GM23338 (cell line): ENCODE measurements around the gene ACY1. TPM values are rescaled to one million over a fixed set of nuclear protein-coding genes. Genes with fewer than 3 reads are reported as not detected.

Source experiments
- ATAC-seq: fragments of 200-7000 bp; cut with Tn5 transposase; 3 replicates; pipeline ENCODE4 v1.9.1; 2020
- DNase-seq: peaks from one replicate; pipeline ENCODE4 v3.0.0-alpha.2; 2015; ENCODE audit warnings: low spot score
- H2AFZ ChIP-seq: fragments of 200-600 bp; sonication (generic); 2 replicates; pipeline ENCODE4 v1.8.0; 2016; ENCODE audit warnings: antibody characterized with exemption, mild to moderate bottlenecking, moderate library complexity
- H3F3A ChIP-seq: fragments of 200-600 bp; sonication (generic); replicated peaks from 2 replicates; pipeline ENCODE4 v1.8.0; 2017; ENCODE audit warnings: antibody characterized with exemption, mixed run types, low read depth
- H3K27ac ChIP-seq: fragments of 200-600 bp; sonication (generic); 2 replicates; pipeline ENCODE4 v1.6.1; 2016; ENCODE audit warnings: low read depth
- H3K27me3 ChIP-seq: fragments of 200-600 bp; sonication (generic); 2 replicates; pipeline ENCODE4 v1.8.0; 2016; ENCODE audit warnings: mild to moderate bottlenecking, mixed run types, moderate library complexity; ENCODE audit not compliant: insufficient read depth
- H3K36me3 ChIP-seq: fragments of 200-600 bp; sonication (generic); 2 replicates; pipeline ENCODE4 v1.8.0; 2016; ENCODE audit warnings: mild to moderate bottlenecking; ENCODE audit not compliant: insufficient read depth
- H3K4me1 ChIP-seq: fragments of 200-600 bp; sonication (generic); 2 replicates; pipeline ENCODE4 v1.8.0; 2016; ENCODE audit warnings: mild to moderate bottlenecking, moderate library complexity; ENCODE audit not compliant: insufficient read depth
- H3K4me2 ChIP-seq: fragments of 200-600 bp; sonication (generic); 2 replicates; pipeline ENCODE4 v1.7.1; 2017; ENCODE audit warnings: mixed run types
- H3K4me3 ChIP-seq: fragments of 200-600 bp; sonication (generic); 2 replicates; pipeline ENCODE4 v1.6.1; 2016; ENCODE audit warnings: mixed run types
- H3K79me2 ChIP-seq: fragments of 200-600 bp; sonication (generic); replicated peaks from 2 replicates; pipeline ENCODE4 v1.8.0; 2017; ENCODE audit warnings: mild to moderate bottlenecking; ENCODE audit not compliant: insufficient read depth
- H3K9me2 ChIP-seq: fragments of 200-600 bp; sonication (generic); 2 replicates; pipeline ENCODE4 v1.8.0; 2017; ENCODE audit not compliant: insufficient read depth
- H4K20me1 ChIP-seq: fragments of 200-600 bp; sonication (generic); replicated peaks from 2 replicates; pipeline ENCODE4 v1.8.0; 2017; ENCODE audit warnings: mild to moderate bottlenecking; ENCODE audit not compliant: insufficient read depth
- H3K27ac Mint-ChIP-seq: 2 replicates; pipeline ENCODE4 v1.8.0; 2020; ENCODE audit warnings: inconsistent platforms, mild to moderate bottlenecking, moderate library complexity, mixed read lengths
- H3K27me3 Mint-ChIP-seq: 3 replicates; pipeline ENCODE4 v1.8.0; 2022; ENCODE audit warnings: low read depth, mild to moderate bottlenecking, moderate library complexity, mixed read lengths, inconsistent platforms; ENCODE audit not compliant: insufficient read depth, poor library complexity
- H3K36me3 Mint-ChIP-seq: 3 replicates; pipeline ENCODE4 v1.8.0; 2021; ENCODE audit warnings: low read depth, mild to moderate bottlenecking, inconsistent platforms, moderate library complexity, mixed read lengths
- H3K4me1 Mint-ChIP-seq: 3 replicates; pipeline ENCODE4 v1.8.0; 2020; ENCODE audit warnings: mild to moderate bottlenecking, inconsistent platforms, mixed read lengths
- H3K4me3 Mint-ChIP-seq: 3 replicates; pipeline ENCODE4 v1.8.0; 2021; ENCODE audit warnings: moderate library complexity, mild to moderate bottlenecking, inconsistent platforms, mixed read lengths
- H3K9me3 Mint-ChIP-seq: 3 replicates; pipeline ENCODE4 v1.8.0; 2020; ENCODE audit warnings: moderate library complexity, mild to moderate bottlenecking, inconsistent platforms, mixed read lengths
- CREB1 ChIP-seq: fragments of 250-450 bp; sonication (Bioruptor Pico); IDR thresholded peaks from 2 replicates; pipeline ENCODE4 v1.5.0; 2020; ENCODE audit warnings: low read depth, mild to moderate bottlenecking, moderate library complexity
- EZH2phosphoT487 ChIP-seq: fragments of 200-600 bp; sonication (generic); IDR thresholded peaks from one replicate; pipeline ENCODE4 v1.8.1; 2018; ENCODE audit warnings: antibody characterized with exemption; ENCODE audit not compliant: unreplicated experiment
- JUNB ChIP-seq: IDR thresholded peaks from one replicate; pipeline ENCODE4 v1.6.1; 2016; ENCODE audit warnings: antibody characterized with exemption; ENCODE audit not compliant: unreplicated experiment
- ZNF114 ChIP-seq: fragments of 250-450 bp; sonication (Bioruptor Pico); IDR thresholded peaks from 2 replicates; pipeline ENCODE4 v1.5.0; 2020; ENCODE audit warnings: mild to moderate bottlenecking, moderate library complexity
- polyA plus RNA-seq: library from polyadenylated mRNA; unstranded; fragments of >200 nt; fragmentation: Nextera tagmentation; extraction: Ambion mirVana; gene quantifications from 2 replicates; pipeline ENCODE4 v1.2.1, GENCODE V29; 2016
- total RNA-seq: library from RNA; depleted of rRNA; stranded (reverse); fragments of >200 nt; shearing (Covaris generic); gene quantifications from 2 replicates; pipeline ENCODE4 v1.2.3, GENCODE V29; 2014
- TF ChIP-seq, protein P1 (sequence below): fragments of 250-450 bp; sonication (Bioruptor Pico); IDR thresholded peaks from 2 replicates; pipeline ENCODE4 v1.5.0; 2020; ENCODE audit warnings: mild to moderate bottlenecking, moderate library complexity
- TF ChIP-seq, protein P2 (sequence below), 2 experiments: fragments of 200-600 bp in 1 of 2; sonication (generic) in 1 of 2; conservative IDR thresholded peaks; 2 replicates each; pipeline versions ENCODE4 v1.5.1 to v1.6.1; 2016 to 2017; ENCODE audit warnings: antibody characterized with exemption in 2 of 2, low read depth in 2 of 2, mild to moderate bottlenecking in 2 of 2, moderate library complexity in 1 of 2
- TF ChIP-seq, protein P3 (sequence below): IDR thresholded peaks from 2 replicates; pipeline ENCODE4 v1.6.1; 2016; ENCODE audit warnings: antibody characterized with exemption

The ACY1 gene
- total and polyA plus RNA-seq, 2 experiments from 2014 or later = 38.4 to 62.8 TPM

DNA sequence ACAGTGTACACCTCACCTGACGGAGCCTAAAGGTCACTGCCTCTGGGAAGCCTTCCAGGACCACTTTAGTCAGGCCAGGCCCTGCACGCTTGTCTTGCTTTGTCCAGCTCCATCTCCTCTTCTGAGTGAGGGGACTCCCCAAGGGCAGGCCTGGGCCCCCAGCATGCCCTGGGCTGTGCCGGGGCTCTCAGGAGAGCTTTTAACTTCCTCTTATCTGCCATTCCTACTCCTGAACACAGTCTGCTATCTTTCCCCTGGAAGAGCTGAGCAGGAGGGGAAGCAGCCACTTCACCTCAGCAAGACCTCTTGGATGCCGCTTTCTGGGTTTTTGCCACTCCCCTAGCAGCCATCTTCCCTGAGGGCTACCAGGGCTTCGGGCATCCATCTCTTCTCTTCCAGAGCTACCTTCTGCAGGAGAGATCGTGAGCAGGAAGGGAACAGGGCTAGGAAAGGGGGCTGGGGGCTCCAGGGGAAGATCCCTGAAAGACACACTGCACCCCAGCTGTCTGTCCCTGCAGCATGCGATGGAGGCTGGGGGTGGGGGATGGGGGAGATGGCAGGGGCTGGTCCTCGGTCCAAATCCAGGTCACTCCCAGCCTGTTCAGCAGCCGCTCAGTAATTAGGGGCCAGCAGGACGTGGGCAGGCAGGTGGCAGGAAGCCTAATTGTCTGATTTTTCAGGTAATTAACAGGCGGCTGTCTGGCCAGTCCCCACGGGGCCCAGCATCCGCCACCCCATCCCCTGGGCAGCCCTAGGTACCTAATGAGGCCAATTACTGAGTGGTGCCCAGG is 32.3 kb downstream of the ACY1 start:
- H3K27me3 Mint-ChIP-seq = peaks cover 21% of the 10 kb centered on the region
- no peak overlapping the region for H3K4me3 ChIP-seq
- H3K27me3 ChIP-seq = no peaks in the 10 kb centered on the region
- H3K27ac ChIP-seq = no peak overlapping the region
- H3K79me2 ChIP-seq = no peaks in the 10 kb centered on the region
- no peak for ATAC-seq
- H2AFZ ChIP-seq = no peak overlapping the region
- H3K4me3 Mint-ChIP-seq = no peak overlapping the region
- H3K9me3 Mint-ChIP-seq = no peaks in the 10 kb centered on the region
- no peaks in the 10 kb centered on the region; the same call in 2 of the 3 replicates for H3K36me3 Mint-ChIP-seq
- H3K4me2 ChIP-seq = no peak overlapping the region
- H3K4me1 Mint-ChIP-seq = peaks cover 7% of the 10 kb centered on the region; the same call in 2 of the 3 replicates
- no peaks in the 10 kb centered on the region for H3K4me1 ChIP-seq
- no peaks in the 10 kb centered on the region for H4K20me1 ChIP-seq
- TF ChIP-seq, protein P1, sequence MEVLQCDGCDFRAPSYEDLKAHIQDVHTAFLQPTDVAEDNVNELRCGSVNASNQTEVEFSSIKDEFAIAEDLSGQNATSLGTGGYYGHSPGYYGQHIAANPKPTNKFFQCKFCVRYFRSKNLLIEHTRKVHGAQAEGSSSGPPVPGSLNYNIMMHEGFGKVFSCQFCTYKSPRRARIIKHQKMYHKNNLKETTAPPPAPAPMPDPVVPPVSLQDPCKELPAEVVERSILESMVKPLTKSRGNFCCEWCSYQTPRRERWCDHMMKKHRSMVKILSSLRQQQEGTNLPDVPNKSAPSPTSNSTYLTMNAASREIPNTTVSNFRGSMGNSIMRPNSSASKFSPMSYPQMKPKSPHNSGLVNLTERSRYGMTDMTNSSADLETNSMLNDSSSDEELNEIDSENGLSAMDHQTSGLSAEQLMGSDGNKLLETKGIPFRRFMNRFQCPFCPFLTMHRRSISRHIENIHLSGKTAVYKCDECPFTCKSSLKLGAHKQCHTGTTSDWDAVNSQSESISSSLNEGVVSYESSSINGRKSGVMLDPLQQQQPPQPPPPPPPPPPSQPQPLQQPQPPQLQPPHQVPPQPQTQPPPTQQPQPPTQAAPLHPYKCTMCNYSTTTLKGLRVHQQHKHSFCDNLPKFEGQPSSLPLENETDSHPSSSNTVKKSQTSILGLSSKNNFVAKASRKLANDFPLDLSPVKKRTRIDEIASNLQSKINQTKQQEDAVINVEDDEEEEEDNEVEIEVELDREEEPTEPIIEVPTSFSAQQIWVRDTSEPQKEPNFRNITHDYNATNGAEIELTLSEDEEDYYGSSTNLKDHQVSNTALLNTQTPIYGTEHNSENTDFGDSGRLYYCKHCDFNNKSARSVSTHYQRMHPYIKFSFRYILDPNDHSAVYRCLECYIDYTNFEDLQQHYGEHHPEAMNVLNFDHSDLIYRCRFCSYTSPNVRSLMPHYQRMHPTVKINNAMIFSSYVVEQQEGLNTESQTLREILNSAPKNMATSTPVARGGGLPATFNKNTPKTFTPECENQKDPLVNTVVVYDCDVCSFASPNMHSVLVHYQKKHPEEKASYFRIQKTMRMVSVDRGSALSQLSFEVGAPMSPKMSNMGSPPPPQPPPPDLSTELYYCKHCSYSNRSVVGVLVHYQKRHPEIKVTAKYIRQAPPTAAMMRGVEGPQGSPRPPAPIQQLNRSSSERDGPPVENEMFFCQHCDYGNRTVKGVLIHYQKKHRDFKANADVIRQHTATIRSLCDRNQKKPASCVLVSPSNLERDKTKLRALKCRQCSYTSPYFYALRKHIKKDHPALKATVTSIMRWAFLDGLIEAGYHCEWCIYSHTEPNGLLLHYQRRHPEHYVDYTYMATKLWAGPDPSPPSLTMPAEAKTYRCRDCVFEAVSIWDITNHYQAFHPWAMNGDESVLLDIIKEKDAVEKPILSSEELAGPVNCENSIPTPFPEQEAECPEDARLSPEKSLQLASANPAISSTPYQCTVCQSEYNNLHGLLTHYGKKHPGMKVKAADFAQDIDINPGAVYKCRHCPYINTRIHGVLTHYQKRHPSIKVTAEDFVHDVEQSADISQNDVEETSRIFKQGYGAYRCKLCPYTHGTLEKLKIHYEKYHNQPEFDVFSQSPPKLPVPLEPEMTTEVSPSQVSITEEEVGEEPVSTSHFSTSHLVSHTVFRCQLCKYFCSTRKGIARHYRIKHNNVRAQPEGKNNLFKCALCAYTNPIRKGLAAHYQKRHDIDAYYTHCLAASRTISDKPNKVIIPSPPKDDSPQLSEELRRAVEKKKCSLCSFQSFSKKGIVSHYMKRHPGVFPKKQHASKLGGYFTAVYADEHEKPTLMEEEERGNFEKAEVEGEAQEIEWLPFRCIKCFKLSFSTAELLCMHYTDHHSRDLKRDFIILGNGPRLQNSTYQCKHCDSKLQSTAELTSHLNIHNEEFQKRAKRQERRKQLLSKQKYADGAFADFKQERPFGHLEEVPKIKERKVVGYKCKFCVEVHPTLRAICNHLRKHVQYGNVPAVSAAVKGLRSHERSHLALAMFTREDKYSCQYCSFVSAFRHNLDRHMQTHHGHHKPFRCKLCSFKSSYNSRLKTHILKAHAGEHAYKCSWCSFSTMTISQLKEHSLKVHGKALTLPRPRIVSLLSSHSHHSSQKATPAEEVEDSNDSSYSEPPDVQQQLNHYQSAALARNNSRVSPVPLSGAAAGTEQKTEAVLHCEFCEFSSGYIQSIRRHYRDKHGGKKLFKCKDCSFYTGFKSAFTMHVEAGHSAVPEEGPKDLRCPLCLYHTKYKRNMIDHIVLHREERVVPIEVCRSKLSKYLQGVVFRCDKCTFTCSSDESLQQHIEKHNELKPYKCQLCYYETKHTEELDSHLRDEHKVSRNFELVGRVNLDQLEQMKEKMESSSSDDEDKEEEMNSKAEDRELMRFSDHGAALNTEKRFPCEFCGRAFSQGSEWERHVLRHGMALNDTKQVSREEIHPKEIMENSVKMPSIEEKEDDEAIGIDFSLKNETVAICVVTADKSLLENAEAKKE = no peak
- TF ChIP-seq, protein P2, sequence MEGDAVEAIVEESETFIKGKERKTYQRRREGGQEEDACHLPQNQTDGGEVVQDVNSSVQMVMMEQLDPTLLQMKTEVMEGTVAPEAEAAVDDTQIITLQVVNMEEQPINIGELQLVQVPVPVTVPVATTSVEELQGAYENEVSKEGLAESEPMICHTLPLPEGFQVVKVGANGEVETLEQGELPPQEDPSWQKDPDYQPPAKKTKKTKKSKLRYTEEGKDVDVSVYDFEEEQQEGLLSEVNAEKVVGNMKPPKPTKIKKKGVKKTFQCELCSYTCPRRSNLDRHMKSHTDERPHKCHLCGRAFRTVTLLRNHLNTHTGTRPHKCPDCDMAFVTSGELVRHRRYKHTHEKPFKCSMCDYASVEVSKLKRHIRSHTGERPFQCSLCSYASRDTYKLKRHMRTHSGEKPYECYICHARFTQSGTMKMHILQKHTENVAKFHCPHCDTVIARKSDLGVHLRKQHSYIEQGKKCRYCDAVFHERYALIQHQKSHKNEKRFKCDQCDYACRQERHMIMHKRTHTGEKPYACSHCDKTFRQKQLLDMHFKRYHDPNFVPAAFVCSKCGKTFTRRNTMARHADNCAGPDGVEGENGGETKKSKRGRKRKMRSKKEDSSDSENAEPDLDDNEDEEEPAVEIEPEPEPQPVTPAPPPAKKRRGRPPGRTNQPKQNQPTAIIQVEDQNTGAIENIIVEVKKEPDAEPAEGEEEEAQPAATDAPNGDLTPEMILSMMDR (conservative IDR thresholded peaks at IDR 0.05; ENCODE audit: low read depth in 2 of 2) = no peak
- no peak for TF ChIP-seq EZH2phosphoT487
- no peak for TF ChIP-seq ZNF114 (CRISPR knock-in tag)
- TF ChIP-seq, protein P3, sequence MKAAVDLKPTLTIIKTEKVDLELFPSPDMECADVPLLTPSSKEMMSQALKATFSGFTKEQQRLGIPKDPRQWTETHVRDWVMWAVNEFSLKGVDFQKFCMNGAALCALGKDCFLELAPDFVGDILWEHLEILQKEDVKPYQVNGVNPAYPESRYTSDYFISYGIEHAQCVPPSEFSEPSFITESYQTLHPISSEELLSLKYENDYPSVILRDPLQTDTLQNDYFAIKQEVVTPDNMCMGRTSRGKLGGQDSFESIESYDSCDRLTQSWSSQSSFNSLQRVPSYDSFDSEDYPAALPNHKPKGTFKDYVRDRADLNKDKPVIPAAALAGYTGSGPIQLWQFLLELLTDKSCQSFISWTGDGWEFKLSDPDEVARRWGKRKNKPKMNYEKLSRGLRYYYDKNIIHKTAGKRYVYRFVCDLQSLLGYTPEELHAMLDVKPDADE = no peak
- no peak for TF ChIP-seq CREB1
- no peak for TF ChIP-seq JUNB
- no peak overlapping the region for H3K27ac Mint-ChIP-seq
- DNase-seq = no peak
- H3F3A ChIP-seq = no peaks in the 10 kb centered on the region
- peaks cover 6% of the 10 kb centered on the region; the same call in 1 of the 2 replicates for H3K9me2 ChIP-seq
- no peaks in the 10 kb centered on the region for H3K36me3 ChIP-seq
